Rectal smooth muscle tissue (tissue), 1 donor: ENCODE measurements around the gene TDRKH.

ENCODE experiments used
- H3K27ac ChIP-seq: one replicate; pipeline ENCODE4 v1.7.0; 2013; ENCODE audit warnings: low read depth, low read length, inconsistent platforms
- H3K27me3 ChIP-seq: one replicate; pipeline ENCODE4 v1.7.0; 2013; ENCODE audit warnings: low read length; ENCODE audit not compliant: control insufficient read depth, insufficient read depth
- H3K36me3 ChIP-seq: one replicate; pipeline ENCODE4 v1.7.0; 2013; ENCODE audit warnings: low read length; ENCODE audit not compliant: control insufficient read depth, insufficient read depth
- H3K4me1 ChIP-seq: one replicate; pipeline ENCODE4 v1.7.0; 2013; ENCODE audit warnings: low read length; ENCODE audit not compliant: control insufficient read depth, insufficient read depth
- H3K4me3 ChIP-seq: one replicate; pipeline ENCODE4 v1.7.0; 2013; ENCODE audit warnings: low read length
- H3K9ac ChIP-seq: one replicate; pipeline ENCODE4 v1.7.0; 2013; ENCODE audit warnings: low read length

Gene TDRKH

GRCh38 chr1:151790071-151790939, at the start of gene TDRKH:
Gene TDRKH (minus strand): TSS chr1:151790500. CDS start chr1:151783022, 7,478 bp downstream.
- no peaks in the 10 kb centered on the region for H3K36me3 ChIP-seq
- H3K4me3 ChIP-seq = peak within 1 kb of the TSS; percentile 95
- H3K9ac ChIP-seq = peak within 1 kb of the TSS; percentile 39
- no peak within 1 kb of the TSS for H3K27ac ChIP-seq
- no peaks in the 10 kb centered on the region for H3K27me3 ChIP-seq
- peaks cover 5% of the 10 kb centered on the region for H3K4me1 ChIP-seq

- peaks cover 10% of the 10 kb centered on the region for H3K27me3 ChIP-seq
- H3K4me3 ChIP-seq = peak within 1 kb of the TSS; percentile 65
- H3K36me3 ChIP-seq = no peaks in the 10 kb centered on the region
- no peak within 1 kb of the TSS for H3K27ac ChIP-seq
- no peaks in the 10 kb centered on the region for H3K4me1 ChIP-seq
- H3K9ac ChIP-seq = peak within 1 kb of the TSS; percentile 56
These were observed 49.4 kb upstream of the TDRKH start, which contains the start of gene C2CD4D for GRCh38 chr1:151839457-151840403. Gene C2CD4D (minus strand): TSS chr1:151839820. CDS start chr1:151838989, 831 bp downstream.

GRCh38 chr1:151839082-151839412, 48.7 kb upstream of the TDRKH start:
- Histone ChIP-seq H3K27ac (no peak overlapping the region), H3K4me1 (no peaks in the 10 kb centered on the region), H3K36me3 (no peaks in the 10 kb centered on the region), H3K4me3 (peak overlapping the region; percentile 65), H3K9ac (no peak overlapping the region), H3K27me3 (peaks cover 10% of the 10 kb centered on the region)

- no peaks in the 10 kb centered on the region for H3K36me3 ChIP-seq
- peak overlapping the region; percentile 65 for H3K4me3 ChIP-seq
- no peak overlapping the region for H3K27ac ChIP-seq
- H3K4me1 ChIP-seq = no peaks in the 10 kb centered on the region
- peaks cover 10% of the 10 kb centered on the region for H3K27me3 ChIP-seq
- H3K9ac ChIP-seq = no peak overlapping the region
These were observed 48.2 kb upstream of the TDRKH start for GRCh38 chr1:151838222-151839081.

- peak overlapping the region; percentile 65 for H3K4me3 ChIP-seq
- no peaks in the 10 kb centered on the region for H3K36me3 ChIP-seq
- H3K9ac ChIP-seq = no peak overlapping the region
- H3K4me1 ChIP-seq = no peaks in the 10 kb centered on the region
- H3K27me3 ChIP-seq = peaks cover 10% of the 10 kb centered on the region
- no peak overlapping the region for H3K27ac ChIP-seq
These were observed 47.6 kb upstream of the TDRKH start for GRCh38 chr1:151837884-151838221.

- Histone ChIP-seq H3K27ac (no peak overlapping the region), H3K4me1 (no peaks in the 10 kb centered on the region)
These were observed 46.9 kb upstream of the TDRKH start for GRCh38 chr1:151837197-151837596.

GRCh38 chr1:151835596-151835995, 45.3 kb upstream of the TDRKH start:
- Histone ChIP-seq H3K4me1 (no peaks in the 10 kb centered on the region), H3K9ac (no peak overlapping the region), H3K27ac (no peak overlapping the region), H3K4me3 (no peak overlapping the region), H3K27me3 (peaks cover 12% of the 10 kb centered on the region), H3K36me3 (no peaks in the 10 kb centered on the region)

More at GRCh38 chr1:151837197-151837596, 46.9 kb upstream of the TDRKH start:
- Histone ChIP-seq H3K9ac (no peak overlapping the region), H3K4me3 (no peak overlapping the region), H3K27me3 (peaks cover 10% of the 10 kb centered on the region), H3K36me3 (no peaks in the 10 kb centered on the region)

GRCh38 chr1:151834239-151834638, 43.9 kb upstream of the TDRKH start:
- H3K9ac ChIP-seq = no peak overlapping the region
- no peaks in the 10 kb centered on the region for H3K4me1 ChIP-seq
- peaks cover 7% of the 10 kb centered on the region for H3K27me3 ChIP-seq
- no peak overlapping the region for H3K27ac ChIP-seq
- no peak overlapping the region for H3K4me3 ChIP-seq
- no peaks in the 10 kb centered on the region for H3K36me3 ChIP-seq

GRCh38 chr1:151833172-151833900, 43.0 kb upstream of the TDRKH start:
- no peak overlapping the region for H3K9ac ChIP-seq
- no peaks in the 10 kb centered on the region for H3K4me1 ChIP-seq
- no peak overlapping the region for H3K27ac ChIP-seq
- H3K36me3 ChIP-seq = no peaks in the 10 kb centered on the region
- H3K4me3 ChIP-seq = no peak overlapping the region
- H3K27me3 ChIP-seq = peaks cover 3% of the 10 kb centered on the region

GRCh38 chr1:151832318-151832980, 42.1 kb upstream of the TDRKH start:
- H3K27me3 ChIP-seq = peaks cover 3% of the 10 kb centered on the region
- no peak overlapping the region for H3K4me3 ChIP-seq
- H3K36me3 ChIP-seq = no peaks in the 10 kb centered on the region
- H3K27ac ChIP-seq = no peak overlapping the region
- no peak overlapping the region for H3K9ac ChIP-seq
- no peaks in the 10 kb centered on the region for H3K4me1 ChIP-seq

GRCh38 chr1:151831605-151832004, 41.3 kb upstream of the TDRKH start, which contains the start of gene RORC:
Gene RORC (minus strand): TSS chr1:151831802. CDS start chr1:151831764, 38 bp downstream.
- no peak within 1 kb of the TSS for H3K27ac ChIP-seq
- H3K9ac ChIP-seq = peak within 1 kb of the TSS; percentile 12
- H3K27me3 ChIP-seq = peaks cover 3% of the 10 kb centered on the region
- no peaks in the 10 kb centered on the region for H3K4me1 ChIP-seq
- no peaks in the 10 kb centered on the region for H3K36me3 ChIP-seq
- H3K4me3 ChIP-seq = peak within 1 kb of the TSS; percentile 45
